GM18508 (cell line): ENCODE data around the gene RYR2.

Experiments used
- ATAC-seq: cut with Tn5 transposase; IDR thresholded peaks from one replicate; pipeline ENCODE4 v1.9.1; 2021; ENCODE audit warnings: moderate number of reproducible peaks; ENCODE audit not compliant: insufficient read depth, unreplicated experiment

The RYR2 gene

GRCh38 chr1:237041795-237042525 is at the start of gene RYR2:
TSS of gene RYR2 (plus strand) at chr1:237042184. CDS start at chr1:237042522, 338 bp downstream.
- no peak for ATAC-seq

GRCh38 chr1:236992449-236992848 is 49.5 kb upstream of the RYR2 start:
- ATAC-seq, result no peak

- no peak for ATAC-seq
Measured at GRCh38 chr1:236994450-236994849, 47.5 kb upstream of the RYR2 start.

- ATAC-seq, result no peak
Measured at GRCh38 chr1:236997361-236997760, 44.6 kb upstream of the RYR2 start.

GRCh38 chr1:236997882-236998281 is 44.1 kb upstream of the RYR2 start:
- ATAC-seq, result no peak

DNA sequence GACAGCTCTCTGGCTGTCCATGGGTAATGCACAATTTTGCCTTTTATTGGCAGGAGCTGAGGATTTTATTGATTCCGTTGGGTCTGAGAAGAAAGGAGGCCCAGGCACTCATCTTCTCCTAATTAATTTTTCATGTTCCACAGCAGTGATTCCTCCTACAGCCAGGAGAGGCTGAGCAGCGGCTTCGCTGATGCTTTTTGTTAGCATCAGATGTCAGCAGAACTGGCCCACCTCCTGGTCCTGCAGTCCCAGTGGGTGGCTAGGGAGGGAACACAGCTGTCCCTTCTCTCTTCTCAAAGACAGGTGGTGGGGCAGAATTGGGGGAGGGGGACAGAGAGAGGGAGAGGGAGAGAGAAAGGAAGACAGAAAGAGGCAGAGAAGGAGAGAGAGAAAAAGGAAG is 43.4 kb upstream of the RYR2 start:
- no peak for ATAC-seq

DNA sequence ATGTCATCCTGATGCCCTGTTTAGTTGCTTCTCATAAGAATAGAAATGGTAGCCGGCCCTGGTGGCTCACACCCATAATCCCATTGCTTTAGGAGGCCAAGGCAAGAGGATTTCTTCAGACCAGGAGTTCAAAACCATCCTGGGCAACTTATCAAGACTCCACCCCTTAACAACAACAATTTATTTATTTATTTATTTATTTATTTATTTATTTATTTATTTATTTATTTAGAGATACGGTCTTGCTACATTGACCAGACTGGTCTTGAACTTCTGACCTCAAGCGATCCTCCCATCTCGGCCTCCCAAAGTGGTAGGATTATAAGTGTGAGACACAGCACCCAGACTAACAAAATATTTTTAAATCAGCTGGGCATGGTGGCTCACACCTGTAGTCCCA is 41.8 kb upstream of the RYR2 start:
- no peak for ATAC-seq

DNA sequence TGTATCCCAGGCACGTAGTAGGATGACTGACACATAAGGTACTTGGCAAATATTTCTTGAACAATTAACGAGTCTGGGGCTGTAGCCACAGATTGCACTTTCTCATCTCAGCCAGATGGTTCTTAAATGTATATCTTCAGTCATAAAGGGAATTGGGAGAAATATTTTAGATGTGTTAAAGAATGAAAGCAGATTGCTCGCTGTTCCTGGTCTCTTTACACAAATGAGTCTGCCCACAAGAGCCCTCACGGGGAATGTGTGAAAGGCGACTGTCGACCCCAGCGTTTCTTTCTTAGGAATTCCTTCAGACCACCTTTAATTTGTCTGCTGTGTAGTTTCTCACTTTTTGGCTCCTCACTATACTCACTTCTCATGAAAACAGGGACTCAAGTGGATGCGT is 38.5 kb upstream of the RYR2 start:
- ATAC-seq, result no peak

- no peak for ATAC-seq
Measured at GRCh38 chr1:237004116-237004515, 37.9 kb upstream of the RYR2 start, which contains the start of gene MT1HL1. TSS of gene MT1HL1 (minus strand) at chr1:237004441. CDS start at chr1:237004372, 69 bp downstream.

DNA sequence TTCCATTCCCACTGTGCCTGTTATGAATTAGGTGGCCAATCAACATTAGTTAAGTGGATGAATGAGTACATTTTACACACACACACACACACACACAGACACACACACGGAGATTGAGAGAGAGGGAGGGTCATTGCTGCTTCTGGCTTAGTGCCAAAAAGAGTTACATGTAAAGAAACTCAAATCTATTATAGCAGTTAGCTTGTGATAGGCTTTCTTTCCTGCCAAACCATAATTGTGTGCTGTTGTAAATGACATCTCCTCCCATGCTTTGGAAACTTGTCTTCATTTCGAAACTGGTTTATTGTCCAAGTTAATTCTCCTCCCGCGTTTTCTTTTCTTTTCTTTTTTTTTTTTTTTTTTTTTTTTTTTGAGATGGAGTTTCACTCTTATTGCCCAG is 36.3 kb upstream of the RYR2 start:
- no peak for ATAC-seq

- ATAC-seq, result no peak
Measured at GRCh38 chr1:237007147-237007881, 34.7 kb upstream of the RYR2 start.

DNA sequence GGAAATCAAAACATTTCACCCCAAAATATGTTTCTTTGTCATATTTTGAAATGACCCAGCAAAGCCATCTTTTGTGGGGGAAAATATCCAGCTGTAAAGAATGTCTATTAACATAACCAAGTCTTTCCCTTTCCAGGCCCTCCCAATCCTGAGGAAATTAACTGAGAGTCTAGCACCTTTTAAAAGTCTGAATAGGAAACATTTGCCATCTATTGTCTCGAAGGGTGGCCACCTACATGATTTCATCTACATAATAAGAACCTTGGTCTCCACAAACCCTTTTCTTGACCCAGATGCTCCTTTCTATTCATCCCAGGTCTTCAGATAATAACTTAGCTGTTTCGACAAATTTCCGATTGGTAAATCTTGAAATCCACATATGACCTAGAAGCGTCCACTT is 32.4 kb upstream of the RYR2 start:
- ATAC-seq, result no peak

DNA sequence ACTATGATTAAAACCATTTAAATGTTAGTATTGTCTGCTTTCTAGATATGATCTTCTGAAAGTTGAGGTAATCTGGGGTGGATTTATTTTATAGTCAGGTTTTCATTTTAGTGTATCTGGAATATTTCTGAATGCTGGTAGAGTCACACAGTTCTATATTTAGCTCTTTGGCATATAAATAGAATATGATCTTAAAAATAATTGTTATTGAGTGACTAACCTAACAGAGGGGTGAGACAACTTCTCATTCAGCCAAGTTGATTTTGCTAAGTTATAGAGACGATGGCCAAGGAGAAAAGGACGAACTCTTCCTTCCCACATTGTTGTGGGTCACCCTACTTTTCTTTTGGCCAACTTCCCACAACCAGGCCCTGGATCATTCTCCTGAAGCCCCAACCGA is 30.6 kb upstream of the RYR2 start:
- no peak for ATAC-seq

GRCh38 chr1:237012361-237012760 is 29.6 kb upstream of the RYR2 start:
- ATAC-seq, result no peak

DNA sequence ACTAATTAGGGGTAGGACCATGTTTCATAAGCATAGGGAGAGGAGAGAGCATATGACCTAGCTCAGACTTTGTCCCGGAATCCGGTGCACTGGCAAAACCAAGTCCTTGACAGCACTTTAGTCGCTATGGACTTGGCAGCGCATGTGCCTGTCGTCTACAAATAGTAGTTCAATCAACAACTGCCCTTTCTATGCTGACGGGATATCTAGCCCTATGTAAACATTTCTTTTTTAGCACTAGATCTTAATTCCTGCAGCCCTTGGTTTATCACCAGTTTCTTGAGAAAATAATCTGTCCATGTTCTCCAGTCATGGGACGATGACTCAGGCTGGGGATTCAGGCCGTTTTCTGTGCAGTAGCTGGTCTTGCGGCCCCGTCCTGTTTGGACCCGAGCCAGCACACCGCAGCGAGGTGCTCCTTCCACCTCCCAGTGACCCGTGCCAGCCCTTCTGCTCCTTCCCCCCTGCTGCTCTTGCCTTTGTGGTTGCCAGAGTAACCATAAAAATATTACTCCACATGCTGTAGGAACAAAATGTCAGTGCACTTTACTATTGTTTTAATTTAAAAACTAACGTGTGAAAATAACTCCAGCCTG is 29.1 kb upstream of the RYR2 start:
- no peak for ATAC-seq

DNA sequence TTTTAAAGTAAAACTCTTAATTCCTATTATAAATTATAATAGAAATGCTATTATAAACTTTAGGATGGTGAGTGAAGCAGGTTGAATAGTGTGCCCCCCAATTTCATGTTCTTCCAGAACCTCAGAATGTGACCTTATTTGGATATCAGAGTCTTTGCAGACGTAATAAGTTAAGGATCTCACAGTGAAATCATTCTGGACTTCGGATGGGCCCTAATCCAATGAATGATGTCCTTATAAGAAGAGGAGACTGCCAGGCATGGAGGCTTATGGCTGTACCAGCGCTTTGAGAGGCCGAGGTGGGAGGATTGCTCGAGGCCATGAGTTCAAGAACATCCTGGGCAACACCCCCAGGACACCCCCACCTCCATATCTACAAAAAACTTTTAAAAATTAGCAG is 28.4 kb upstream of the RYR2 start:
- no peak for ATAC-seq

GRCh38 chr1:237016626-237017025 is 25.4 kb upstream of the RYR2 start:
- ATAC-seq, result no peak

DNA sequence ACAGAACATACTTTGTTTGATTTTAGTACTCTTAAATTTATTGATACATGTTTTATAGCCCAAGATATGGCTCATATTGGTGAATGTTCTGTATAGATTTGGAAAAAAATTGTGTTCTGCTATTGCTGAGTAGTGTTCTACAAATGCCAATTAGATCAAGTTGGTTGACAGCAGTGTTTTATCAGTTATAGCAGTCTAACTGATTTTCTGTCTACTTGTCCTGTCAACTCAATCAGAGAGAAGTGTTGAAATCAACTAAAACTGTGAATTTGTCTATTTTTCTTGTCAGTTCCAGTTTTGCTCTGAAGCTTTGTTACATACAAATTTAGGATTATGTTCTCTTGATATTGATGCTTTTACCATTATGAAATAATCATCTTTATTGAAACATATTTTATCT is 23.1 kb upstream of the RYR2 start:
- ATAC-seq, result no peak

- no peak for ATAC-seq
Measured at GRCh38 chr1:237025358-237026074, 16.5 kb upstream of the RYR2 start.

- ATAC-seq, result no peak
Measured at GRCh38 chr1:237029240-237029639, 12.7 kb upstream of the RYR2 start.
